GM12878 (cell line): ENCODE measurements around the gene ZNF112. TPM values are rescaled to one million over a fixed set of nuclear protein-coding genes. Genes with fewer than 3 reads are reported as not detected.
A peak's percentile ranks its signal among the peaks of the same experiment; 100 is the strongest.

Source experiments
- ATAC-seq: fragments of 200-7000 bp; cut with Tn5 transposase; 3 replicates; pipeline ENCODE4 v1.9.1; 2020; ENCODE audit warnings: mild to moderate bottlenecking, moderate library complexity
- BruUV-seq: library from RNA; stranded (reverse); fragments of 400-500 nt; replicated peaks from 2 replicates; lab custom pipeline; 2021; lab: Mats Ljungman, UMichigan
- CTCF ChIA-PET: fragments of 300-600 bp; sonication (Branson Sonifier 250); formaldehyde crosslinking; extraction: SDS; loops from one replicate; lab custom pipeline; 2021; ENCODE audit warnings: inconsistent platforms; lab: Yijun Ruan, JAX
- POLR2A ChIA-PET: fragments of 350-600 bp; formaldehyde crosslinking; extraction: SDS; loops from one replicate; lab custom pipeline; 2021; ENCODE audit warnings: inconsistent platforms; lab: Charles Lee
- RAD21 ChIA-PET: fragments of 300-600 bp; sonication (Branson Sonifier 250); formaldehyde crosslinking; loops from one replicate; lab custom pipeline; 2023; ENCODE audit warnings: antibody characterized with exemption; ENCODE audit not compliant: unreplicated experiment; lab: Charles Lee
- SMC1A ChIA-PET: fragments of 300-600 bp; sonication (Branson Sonifier 250); formaldehyde crosslinking; loops from one replicate; lab custom pipeline; 2023; ENCODE audit not compliant: unreplicated experiment, uncharacterized antibody; lab: Charles Lee
- DNase-seq: peaks from one replicate; pipeline ENCODE4 v3.0.0-alpha.2; 2011; ENCODE audit warnings: low read depth, low spot score
- FAIRE-seq: peaks from 3 replicates; lab custom pipeline; 2011; peaks lifted over from hg19 to GRCh38; lab: Jason Lieb, UNC
- H2AFZ ChIP-seq: 2 replicates; pipeline ENCODE4 v1.6.0; 2011; ENCODE audit warnings: low read depth, low read length, control low read depth; ENCODE audit not compliant: control insufficient read depth
- H3K27ac ChIP-seq: 2 replicates; pipeline ENCODE4 v1.5.1; 2011; ENCODE audit warnings: control low read depth; ENCODE audit not compliant: control insufficient read depth, insufficient read depth
- H3K27me3 ChIP-seq, 2 experiments: replicated peaks in 1 of 2; 2 replicates each; pipeline versions ENCODE4 v1.6.0 to v1.6.1; 2011; ENCODE audit warnings: low read length in 1 of 2; ENCODE audit not compliant: control insufficient read depth in 2 of 2, insufficient read depth in 2 of 2
- H3K36me3 ChIP-seq, 2 experiments: 2 replicates each; pipeline ENCODE4 v1.5.1; 2011; ENCODE audit warnings: low read length in 1 of 2; ENCODE audit not compliant: control insufficient read depth in 2 of 2, insufficient read depth in 2 of 2
- H3K4me1 ChIP-seq: 2 replicates; pipeline ENCODE4 v1.6.1; 2011; ENCODE audit warnings: mild to moderate bottlenecking, low read length, moderate library complexity, mixed read lengths; ENCODE audit not compliant: control insufficient read depth, insufficient read depth
- H3K4me2 ChIP-seq: 2 replicates; pipeline ENCODE4 v1.6.0; 2011; ENCODE audit warnings: control low read depth; ENCODE audit not compliant: control insufficient read depth, insufficient read depth
- H3K4me3 ChIP-seq: fragments of 200-600 bp; sonication (generic); 2 replicates; pipeline ENCODE4 v1.5.1; 2016
- H3K79me2 ChIP-seq: 2 replicates; pipeline ENCODE4 v1.6.0; 2011; ENCODE audit warnings: low read length; ENCODE audit not compliant: control insufficient read depth, insufficient read depth
- H3K9ac ChIP-seq: 2 replicates; pipeline ENCODE4 v1.8.0; 2011; ENCODE audit warnings: low read length, control low read depth, mixed read lengths; ENCODE audit not compliant: control insufficient read depth, insufficient read depth
- H3K9me3 ChIP-seq: replicated peaks from 3 replicates; pipeline ENCODE4 v1.5.1; 2011; ENCODE audit warnings: mild to moderate bottlenecking, low read length; ENCODE audit not compliant: control insufficient read depth, insufficient read depth
- H4K20me1 ChIP-seq: 2 replicates; pipeline ENCODE4 v1.6.0; 2011; ENCODE audit not compliant: control insufficient read depth, insufficient read depth
- CREB1 ChIP-seq: IDR thresholded peaks from 2 replicates; pipeline ENCODE4 v1.6.1; 2012; ENCODE audit warnings: low read depth, mild to moderate bottlenecking, inconsistent platforms
- ELK1 ChIP-seq: IDR thresholded peaks from 2 replicates; pipeline ENCODE4 v1.6.1; 2012; ENCODE audit warnings: low read depth, low read length, improper control_type of control experiment
- GATAD2B ChIP-seq: fragments of 450-650 bp; conservative IDR thresholded peaks from 2 replicates; pipeline ENCODE4 v1.6.1; 2017; ENCODE audit warnings: low read depth, mild to moderate bottlenecking, moderate library complexity
- JUNB ChIP-seq: IDR thresholded peaks from 2 replicates; pipeline ENCODE4 v1.6.1; 2016; ENCODE audit warnings: antibody characterized with exemption, mild to moderate bottlenecking
- MTA2 ChIP-seq: fragments of 450-650 bp; IDR thresholded peaks from 2 replicates; pipeline ENCODE4 v1.6.1; 2016; ENCODE audit warnings: low read depth, mild to moderate bottlenecking, moderate library complexity
- MTA3 ChIP-seq: IDR thresholded peaks from 2 replicates; pipeline ENCODE4 v1.6.1; 2012; ENCODE audit warnings: low read length, inconsistent platforms, borderline replicate concordance
- MXI1 ChIP-seq: fragments of 150-350 bp; IDR thresholded peaks from 2 replicates; pipeline ENCODE4 v1.6.1; 2011; ENCODE audit warnings: low read depth, mild to moderate bottlenecking, inconsistent platforms, low read length, improper control_type of control experiment
- NFYA ChIP-seq: IDR thresholded peaks from 2 replicates; pipeline ENCODE4 v1.6.1; 2011; ENCODE audit warnings: low read depth, mild to moderate bottlenecking, low read length, improper control_type of control experiment, borderline replicate concordance
- NR2C1 ChIP-seq: fragments of 450-650 bp; IDR thresholded peaks from 2 replicates; pipeline ENCODE4 v1.6.1; 2017; ENCODE audit warnings: antibody characterized with exemption, mild to moderate bottlenecking, moderate library complexity
- PML ChIP-seq: IDR thresholded peaks from 2 replicates; pipeline ENCODE4 v1.6.1; 2012; ENCODE audit warnings: low read length, inconsistent platforms
- RAD51 ChIP-seq: fragments of 450-650 bp; IDR thresholded peaks from 2 replicates; pipeline ENCODE4 v1.6.1; 2016; ENCODE audit warnings: moderate library complexity, mild to moderate bottlenecking, inconsistent platforms
- RELB ChIP-seq: fragments of 450-650 bp; IDR thresholded peaks from 2 replicates; pipeline ENCODE4 v1.6.1; 2017; ENCODE audit warnings: low read depth, mild to moderate bottlenecking, moderate library complexity
- SIX5 ChIP-seq: IDR thresholded peaks from 2 replicates; pipeline ENCODE4 v1.6.1; 2011; ENCODE audit warnings: mild to moderate bottlenecking, low read depth, low read length, moderate library complexity; ENCODE audit not compliant: severe bottlenecking
- TCF7 ChIP-seq: IDR thresholded peaks from 2 replicates; pipeline ENCODE4 v1.6.1; 2014; ENCODE audit warnings: antibody characterized with exemption, borderline replicate concordance
- ZBTB40 ChIP-seq: fragments of 450-650 bp; IDR thresholded peaks from 2 replicates; pipeline ENCODE4 v1.6.1; 2016; ENCODE audit warnings: mild to moderate bottlenecking, moderate library complexity, borderline replicate concordance
- ZNF622 ChIP-seq: fragments of 450-650 bp; IDR thresholded peaks from 2 replicates; pipeline ENCODE4 v1.6.1; 2017; ENCODE audit warnings: mild to moderate bottlenecking, inconsistent platforms
- WGBS: methylation state at CpG from one replicate; pipeline ENCODE4 v1.1.6; 2016; ENCODE audit warnings: low lambda C conversion rate; ENCODE audit not compliant: insufficient replicate concordance, insufficient coverage; ENCODE audit errors: missing lambda C conversion rate; 5-methylcytosine and 5-hydroxymethylcytosine counted together
- in situ Hi-C: fragments of 300-500 bp; cut with MboI; formaldehyde crosslinking; loops from 9 replicates; pipeline ENCODE4 v1.14.3; 2018; ENCODE audit warnings: mixed read lengths
- intact Hi-C: fragments of 100-400 bp; cut with micrococcal nuclease; formaldehyde crosslinking; loops from one replicate; pipeline ENCODE4 v1.14.2; 2022; ENCODE audit not compliant: unreplicated experiment
- polyA plus RNA-seq, 11 experiments: library from polyadenylated mRNA; depleted of rRNA in 4 of 11; unstranded in 6 of 11; stranded (reverse) in 5 of 11; fragments of >200 nt; fragmentation: Nextera tagmentation in 4 of 11; fragmentation: Illumina TruSeq in 1 of 11; extraction: Ambion mirVana in 4 of 11; extraction: Trizol in 1 of 11; gene quantifications; 1 replicate in 1 of 11; 2 replicates in 10 of 11; pipeline versions ENCODE4 v1.2.1 to v1.2.3, GENCODE V29; 2011 to 2016; ENCODE audit warnings: inconsistent platforms in 2 of 11, missing spikeins in 2 of 11, low read depth in 1 of 11
- total RNA-seq, 4 experiments: library from RNA; depleted of rRNA in 3 of 4; stranded (reverse); fragments of >200 nt in 3 of 4; fragmentation: Illumina TruSeq in 1 of 4; extraction: Trizol in 1 of 4; gene quantifications; 2 replicates each; pipeline versions ENCODE4 v1.2.1 to v1.2.3, GENCODE V29; 2013 to 2021

Gene ZNF112
- total and polyA plus RNA-seq, 10 of the 15 experiments (the other 5 are each of a cell fraction or from before 2014, with no cell fraction given), result 0.03 to 0.25 (median 0.07) TPM; not detected in 4

- ChIA-PET RAD21 (interaction anchor here (0.8 to 2.0 kb wide), 3 partner anchors 97 to 320 kb away, joined by 3 to 6 read pairs (median 5); partner anchors contain the start of gene ZNF180), CTCF (interaction anchor here (0.8 to 2.1 kb wide), 3 partner anchors 10 to 44 kb away, joined by 3 to 7 read pairs (median 4); partner anchors contain the start of gene ZNF233), SMC1A (interaction anchor here (1.0 to 1.3 kb wide), 5 partner anchors 9 to 448 kb away, joined by 3 to 5 read pairs (median 4); partner anchors contain the start of gene ZNF226), POLR2A (interaction anchor here (0.6 to 1.0 kb wide), 3 partner anchors 89 to 911 kb away, joined by 3 to 4 read pairs (median 3); partner anchors contain the start of gene ZNF226)
- Histone ChIP-seq H3K4me2 (peak within 1 kb of the TSS; percentile 70), H3K4me1 (peaks cover 7% of the 10 kb centered on the region), H2AFZ (peak within 1 kb of the TSS; percentile 99), H3K36me3 (peaks cover 0 to 5% of the 10 kb centered on the region in 2 experiments; a peak in 2 of 4 replicates), H3K27me3 (no peaks in the 10 kb centered on the region), H3K4me3 (peak within 1 kb of the TSS; percentile 90), H3K79me2 (peaks cover 6% of the 10 kb centered on the region), H3K27ac (peak within 1 kb of the TSS; percentile 78), H3K9ac (peak within 1 kb of the TSS; percentile 84), H4K20me1 (no peaks in the 10 kb centered on the region), H3K9me3 (peaks cover 2% of the 10 kb centered on the region; the same call in 2 of the 3 replicates)
- intact Hi-C loops (loop anchor here (10.0 kb wide), 1 partner anchor 200 kb away; the partner anchor contains the start of gene ZNF180), in situ Hi-C loops (loop anchor here (5.0 kb wide), 1 partner anchor 192 kb away; the partner anchor contains the start of gene ZNF225)
- FAIRE-seq (peak; percentile 97), ATAC-seq (peak; percentile 99), DNase-seq (peak; percentile 69)
- no TSS peak for BruUV-seq
- WGBS, result under 1% methylated on average over 27 of the region's 31 CpGs
- TF ChIP-seq ELK1, result peak; percentile 68; the same call in 1 of the 2 replicates
- TF ChIP-seq GATAD2B, result peak; percentile 66; the same call in 1 of the 2 replicates
- TF ChIP-seq ZBTB40, result peak; percentile 93
- TF ChIP-seq MTA3, result no peak
- TF ChIP-seq JUNB, result peak; percentile 37; the same call in 1 of the 2 replicates
- peak; percentile 98 for TF ChIP-seq SIX5
- peak; percentile 55; the same call in 1 of the 2 replicates for TF ChIP-seq RELB
- TF ChIP-seq NFYA, result no peak
- no peak for TF ChIP-seq TCF7
- TF ChIP-seq ZNF622, result no peak
- TF ChIP-seq PML, result peak; percentile 59; the same call in 1 of the 2 replicates
- TF ChIP-seq CREB1, result peak; percentile 63
- 0 out of 2 replicates have a peak, but pooled peaks have one; percentile 2 for TF ChIP-seq MXI1
- TF ChIP-seq RAD51, result no peak
- TF ChIP-seq MTA2, result no peak
- TF ChIP-seq NR2C1, result peak; percentile 62; the same call in 1 of the 2 replicates
Measured at GRCh38 chr19:44304659-44305193, 51.8 kb downstream of the ZNF112 start, which contains the start of gene ZNF235. Gene ZNF235, minus strand, starts transcription at chr19:44305025. Its CDS starts 1,621 bp downstream, at chr19:44303404.
